K562 (cell line): Measurements from ENCODE around the gene CASKIN2. TPM values are rescaled to one million over a fixed set of nuclear protein-coding genes. Genes with fewer than 3 reads are reported as not detected.

Experiments
- CHD1 ChIP-seq: fragments of 200-600 bp; sonication (generic); IDR thresholded peaks from one replicate; pipeline ENCODE4 v1.6.1; 2012; ENCODE audit warnings: mild to moderate bottlenecking, moderate library complexity, low read length, inconsistent platforms
- DNMT1 ChIP-seq: fragments of 450-650 bp; IDR thresholded peaks from 2 replicates; pipeline ENCODE4 v1.6.1; 2016; ENCODE audit warnings: antibody characterized with exemption, mild to moderate bottlenecking
- EWSR1 ChIP-seq: fragments of 450-650 bp; IDR thresholded peaks from 2 replicates; pipeline ENCODE4 v1.6.1; 2018; ENCODE audit warnings: borderline replicate concordance, mild to moderate bottlenecking, low read depth, moderate library complexity; ENCODE audit not compliant: partially characterized antibody
- ILK ChIP-seq: fragments of 450-650 bp; IDR thresholded peaks from 2 replicates; pipeline ENCODE4 v1.6.1; 2016; ENCODE audit warnings: missing genetic modification characterization, low read depth, mild to moderate bottlenecking, missing compliant biosample characterization, moderate library complexity, borderline replicate concordance
- KDM4B ChIP-seq, 2 experiments: fragments of 450-650 bp in 1 of 2; sonication (generic) in 1 of 2; IDR thresholded peaks; 2 replicates each; pipeline ENCODE4 v1.6.1; 2016 to 2017; ENCODE audit warnings: borderline replicate concordance in 2 of 2, antibody characterized with exemption in 1 of 2, low read depth in 1 of 2, mild to moderate bottlenecking in 1 of 2
- MAZ ChIP-seq, 2 experiments: fragments of 450-650 bp in 1 of 2; sonication (generic) in 1 of 2; formaldehyde crosslinking; IDR thresholded peaks in 1 of 2; conservative IDR thresholded peaks in 1 of 2; 2 replicates each; pipeline versions ENCODE4 v1.4.0 to v1.5.0; 2020; ENCODE audit warnings: mild to moderate bottlenecking in 1 of 2, missing genetic modification reagents in 1 of 2
- MEF2A ChIP-seq: IDR thresholded peaks from 2 replicates; pipeline ENCODE4 v1.6.1; 2011; ENCODE audit warnings: low read depth, mild to moderate bottlenecking, low read length, moderate library complexity; ENCODE audit not compliant: control insufficient read depth
- MYBL2 ChIP-seq, 2 experiments: fragments of 450-650 bp in 1 of 2; sonication (generic) in 1 of 2; formaldehyde crosslinking in 1 of 2; IDR thresholded peaks; 2 replicates each; pipeline versions ENCODE4 v1.6.1 to v1.8.1; 2017 to 2022; ENCODE audit warnings: borderline replicate concordance in 1 of 2, inconsistent platforms in 1 of 2, low read depth in 1 of 2, mild to moderate bottlenecking in 1 of 2, missing genetic modification reagents in 1 of 2, moderate library complexity in 1 of 2
- MYNN ChIP-seq, 2 experiments: sonication (generic); formaldehyde crosslinking in 1 of 2; IDR thresholded peaks; 2 replicates each; pipeline versions ENCODE4 v1.5.0 to v1.6.1; 2016 to 2020; ENCODE audit warnings: antibody characterized with exemption in 1 of 2, missing genetic modification reagents in 1 of 2
- POLR2AphosphoS5 ChIP-seq: IDR thresholded peaks from 2 replicates; pipeline ENCODE4 v1.6.1; 2011; ENCODE audit warnings: mild to moderate bottlenecking, low read depth, low read length, moderate library complexity; ENCODE audit not compliant: control insufficient read depth, insufficient read depth
- PRPF4 ChIP-seq: fragments of 200-400 bp; formaldehyde crosslinking; IDR thresholded peaks from one replicate; pipeline ENCODE4 v1.6.1; 2017; ENCODE audit warnings: low read length, low read depth, mild to moderate bottlenecking; ENCODE audit not compliant: insufficient read depth, poor library complexity, severe bottlenecking
- RBM25 ChIP-seq: fragments of 200-400 bp; formaldehyde crosslinking; IDR thresholded peaks from 2 replicates; pipeline ENCODE4 v1.6.1; 2018; ENCODE audit warnings: low read length, low read depth, moderate library complexity; ENCODE audit not compliant: severe bottlenecking
- SREBF2 ChIP-seq: sonication (generic); formaldehyde crosslinking; IDR thresholded peaks from 2 replicates; pipeline ENCODE4 v1.4.0; 2020; ENCODE audit warnings: mild to moderate bottlenecking, missing genetic modification reagents
- ZNF277 ChIP-seq: fragments of 250-450 bp; sonication (Bioruptor Pico); IDR thresholded peaks from 2 replicates; pipeline ENCODE4 v1.8.0; 2022; ENCODE audit warnings: inconsistent platforms, mild to moderate bottlenecking, moderate library complexity, borderline replicate concordance
- ZNF324 ChIP-seq: fragments of 250-450 bp; sonication (Bioruptor Pico); IDR thresholded peaks from 2 replicates; pipeline ENCODE4 v1.4.0; 2020; ENCODE audit warnings: mild to moderate bottlenecking
- ZNF449 ChIP-seq: fragments of 250-450 bp; sonication (Bioruptor Pico); IDR thresholded peaks from 2 replicates; pipeline ENCODE4 v1.8.0; 2022; ENCODE audit warnings: moderate library complexity, mild to moderate bottlenecking, inconsistent platforms
- ZNF507 ChIP-seq: conservative IDR thresholded peaks from 2 replicates; pipeline ENCODE4 v1.6.1; 2017; ENCODE audit warnings: missing genetic modification characterization, missing compliant biosample characterization
- ZNF644 ChIP-seq: fragments of 200-800 bp; sonication (Bioruptor generic); IDR thresholded peaks from 2 replicates; pipeline ENCODE4 v1.6.1; 2016; ENCODE audit warnings: low read depth, missing genetic modification characterization, missing compliant biosample characterization
- ZNF740 ChIP-seq, 3 experiments: fragments of 200-800 bp in 1 of 3; sonication (Bioruptor generic) in 1 of 3; sonication (generic) in 1 of 3; formaldehyde crosslinking in 1 of 3; IDR thresholded peaks; 2 replicates each; pipeline versions ENCODE4 v1.6.1 to v1.8.0; 2016 to 2022; ENCODE audit warnings: mild to moderate bottlenecking in 2 of 3, missing compliant biosample characterization in 2 of 3, missing genetic modification characterization in 2 of 3, missing genetic modification reagents in 1 of 3
- polyA plus RNA-seq, 8 experiments: library from polyadenylated mRNA; depleted of rRNA in 4 of 8; stranded (reverse) in 5 of 8; unstranded in 3 of 8; fragments of >200 nt; fragmentation: Nextera tagmentation in 2 of 8; fragmentation: Illumina TruSeq in 1 of 8; extraction: Ambion mirVana in 2 of 8; extraction: Trizol in 1 of 8; gene quantifications; 2 replicates each; pipeline versions ENCODE4 v1.2.1 to v1.2.3, GENCODE V29; 2011 to 2014; ENCODE audit warnings: inconsistent platforms in 1 of 8, missing spikeins in 1 of 8
- total RNA-seq, 7 experiments: library from RNA; depleted of rRNA in 6 of 7; stranded (reverse); fragments of >200 nt in 6 of 7; fragmentation: Illumina TruSeq in 2 of 7; extraction: Trizol in 2 of 7; gene quantifications; 2 replicates each; pipeline versions ENCODE4 v1.2.1 to v1.2.3, GENCODE V29; 2011 to 2021; ENCODE audit warnings: low replicate concordance in 1 of 7

The CASKIN2 gene
- total and polyA plus RNA-seq, 9 of the 15 experiments (the other 6 are each of a cell fraction or from before 2014, with no cell fraction given) = 0.01 to 12.2 (median 2.1) TPM

- TF ChIP-seq MEF2A = no peak
- TF ChIP-seq POLR2AphosphoS5 = no peak
- no peak for TF ChIP-seq EWSR1
- peak; percentile 37; the same call in 1 of the 2 replicates for TF ChIP-seq ZNF324
- no peak for TF ChIP-seq ILK (tag)
- TF ChIP-seq ZNF644 (tag) = no peak
- peak; percentile 71 for TF ChIP-seq CHD1
- TF ChIP-seq MYBL2 (IDR thresholded peaks at IDR 0.05; ENCODE audit: low read depth) = no peak
- TF ChIP-seq MYBL2 (CRISPR knock-in tag; IDR thresholded peaks at IDR 0.05; ENCODE audit: borderline replicate concordance) = no peak
- 0 out of 2 replicates have a peak, but pooled peaks have one; percentile 29 for TF ChIP-seq MYNN (IDR thresholded peaks at IDR 0.05)
- peak; percentile 55; the same call in 1 of the 2 replicates for TF ChIP-seq MYNN (CRISPR knock-in tag; IDR thresholded peaks at IDR 0.05)
- no peak; a peak in 1 of 4 replicates for TF ChIP-seq KDM4B (IDR thresholded peaks at IDR 0.05; ENCODE audit: borderline replicate concordance in 2 of 2, low read depth in 1 of 2)
- TF ChIP-seq SREBF2 (CRISPR knock-in tag) = peak; percentile 75; the same call in 1 of the 2 replicates
- TF ChIP-seq DNMT1 = no peak
- no peak for TF ChIP-seq ZNF507 (tag)
- TF ChIP-seq ZNF277 (CRISPR knock-in tag) = no peak
- peak; percentile 72; the same call in 1 of the 2 replicates for TF ChIP-seq ZNF740 (CRISPR knock-in tag; IDR thresholded peaks at IDR 0.05)
- TF ChIP-seq ZNF740 (tag; IDR thresholded peaks at IDR 0.05) = no peak
- TF ChIP-seq PRPF4 = peak; percentile 50
- peak; percentile 57 for TF ChIP-seq RBM25
- peak; percentile 87 to 91 for TF ChIP-seq MAZ (CRISPR knock-in tag; conservative IDR thresholded peaks at IDR 0.05 in 1 of 2, IDR thresholded peaks at IDR 0.05 in 1 of 2)
- TF ChIP-seq ZNF449 (CRISPR knock-in tag) = no peak
These were observed at the start of gene CASKIN2 (continued) for GRCh38 chr17:75515496-75516254.
